ENCODE data around the gene KIF7.

GRCh38 chr15:89675606-89676005, 20.3 kb upstream of the KIF7 start:
- TF ChIP-seq POLR2A (IDR thresholded peaks at IDR 0.05): no peak
- no peak for TF ChIP-seq CTCF (IDR thresholded peaks at IDR 0.05)
